Measurements from ENCODE around the gene SNX15.
"Not testable (repeated sequence)": the region's sequence is repeated elsewhere in the genome, so short reads cannot be mapped to it uniquely, and the experiment has no call there.

Gene SNX15

DNA sequence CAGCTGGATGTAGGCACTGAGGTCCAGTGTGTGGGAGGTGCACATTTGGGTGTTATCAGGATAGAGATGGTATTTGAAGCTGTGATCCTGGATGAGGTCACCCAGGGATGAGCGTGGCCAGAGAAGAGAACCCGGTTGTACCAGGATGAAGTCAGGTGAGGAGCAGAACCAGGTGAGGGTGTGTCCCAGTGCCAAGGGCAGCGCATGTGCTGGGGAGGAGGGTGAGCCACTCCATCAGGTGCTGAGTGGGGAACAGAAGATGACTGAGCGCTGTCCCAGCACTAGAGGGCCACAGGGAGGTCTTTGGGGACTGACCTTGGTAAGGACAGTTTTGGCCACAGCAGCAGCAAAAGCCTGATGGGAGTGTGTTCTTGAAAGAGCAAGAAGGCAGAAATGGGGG lies 10.5 kb upstream of the SNX15 start:
- DNase-seq (ENCODE audit: low read depth) = no peak

- DNase-seq (ENCODE audit: low read depth) = no peak
Measured at GRCh38 chr11:65017937-65018336, 9.3 kb upstream of the SNX15 start.

- no peak for DNase-seq (ENCODE audit: low read depth)
Measured at GRCh38 chr11:65019824-65020223, 7.4 kb upstream of the SNX15 start.

GRCh38 chr11:65021003-65021402 lies 6.2 kb upstream of the SNX15 start:
- DNase-seq (ENCODE audit: low read depth) = no peak

DNA sequence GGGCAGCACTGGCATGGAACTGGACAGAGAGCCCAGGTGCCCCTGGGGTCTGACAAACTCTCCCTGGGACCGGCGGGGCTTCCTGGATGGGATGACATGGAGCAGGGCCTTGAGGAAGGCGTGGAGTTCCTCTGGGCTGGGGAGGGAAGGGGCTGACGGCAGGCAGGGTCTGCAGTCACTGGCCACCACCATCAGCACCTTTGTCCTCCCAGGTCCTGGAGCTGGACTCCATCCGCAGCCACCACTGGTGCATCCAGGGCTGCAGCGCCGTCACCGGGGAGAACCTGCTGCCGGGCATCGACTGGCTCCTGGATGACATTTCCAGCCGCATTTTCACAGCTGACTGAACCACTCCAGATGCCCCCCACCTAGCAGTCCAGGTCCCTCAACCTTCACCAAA lies 5.7 kb upstream of the SNX15 start:
- no peak for DNase-seq (ENCODE audit: low read depth)

DNA sequence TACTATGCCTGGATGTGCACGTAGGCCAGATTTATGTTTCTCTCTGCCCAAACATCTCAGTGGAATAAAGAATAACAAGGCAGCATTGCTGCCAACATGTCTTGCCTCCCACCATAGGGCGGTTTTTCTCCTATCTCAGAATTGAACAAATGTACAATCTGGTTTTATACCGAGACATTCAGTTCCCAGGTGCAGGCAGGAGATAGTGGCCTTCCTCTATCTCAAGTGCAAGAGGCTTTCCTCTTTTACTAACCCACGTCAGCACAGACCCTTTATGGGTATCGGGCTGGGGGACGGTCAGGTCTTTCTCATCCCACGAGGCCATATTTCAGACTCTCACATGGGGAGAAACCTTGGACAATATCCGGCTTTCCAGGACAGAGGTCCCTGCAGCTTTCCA lies 3.7 kb upstream of the SNX15 start:
- DNase-seq (ENCODE audit: low read depth) = not testable (repeated sequence)

DNA sequence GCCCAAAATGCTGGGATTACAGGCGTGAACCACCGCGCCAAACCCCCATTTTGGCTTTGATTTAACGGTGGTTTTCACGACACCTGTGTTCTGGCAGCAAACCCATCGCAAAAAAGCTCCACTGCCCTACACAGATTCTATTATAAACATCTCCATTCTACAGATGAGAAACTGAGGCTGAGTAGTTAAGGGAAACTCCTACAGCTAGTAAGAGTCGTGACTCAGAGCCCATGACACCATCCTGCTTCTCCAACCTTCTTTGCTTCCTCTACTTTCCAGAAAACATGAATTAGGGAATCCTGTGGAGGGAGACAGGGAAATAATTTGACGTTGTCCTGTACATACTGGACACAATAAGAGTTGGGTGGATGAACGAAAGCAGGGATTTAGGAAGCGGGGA lies 429 bp upstream of the SNX15 start:
- DNase-seq (ENCODE audit: low read depth) = no peak

GRCh38 chr11:65032216-65032615 lies 5.0 kb downstream of the SNX15 start:
- DNase-seq (ENCODE audit: low read depth) = no peak

DNA sequence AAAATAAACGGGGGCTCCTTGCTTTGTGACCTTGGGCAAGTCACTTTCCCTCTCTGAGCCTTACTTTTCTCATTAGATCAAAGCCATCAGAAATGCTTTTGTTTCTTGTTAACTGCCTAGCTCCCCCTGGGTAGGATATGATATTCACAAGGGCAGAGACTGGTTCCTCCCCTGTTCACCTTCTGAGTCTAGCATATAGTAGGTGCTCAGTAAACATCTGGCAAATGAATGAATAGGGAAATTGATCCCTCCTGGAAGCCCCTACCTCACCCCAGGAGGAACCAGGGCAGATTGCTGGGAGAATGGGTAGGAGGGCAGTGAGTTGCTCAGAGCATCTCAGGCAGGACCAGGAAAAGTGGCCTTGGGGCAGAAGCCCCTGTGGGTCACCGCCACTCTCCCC lies 7.2 kb downstream of the SNX15 start:
- no peak for DNase-seq (ENCODE audit: low read depth)

GRCh38 chr11:65035579-65035978 lies 8.3 kb downstream of the SNX15 start:
- no peak for DNase-seq (ENCODE audit: low read depth)

- DNase-seq (ENCODE audit: low read depth) = no peak
Measured at GRCh38 chr11:65036931-65037330, 9.7 kb downstream of the SNX15 start.

DNA sequence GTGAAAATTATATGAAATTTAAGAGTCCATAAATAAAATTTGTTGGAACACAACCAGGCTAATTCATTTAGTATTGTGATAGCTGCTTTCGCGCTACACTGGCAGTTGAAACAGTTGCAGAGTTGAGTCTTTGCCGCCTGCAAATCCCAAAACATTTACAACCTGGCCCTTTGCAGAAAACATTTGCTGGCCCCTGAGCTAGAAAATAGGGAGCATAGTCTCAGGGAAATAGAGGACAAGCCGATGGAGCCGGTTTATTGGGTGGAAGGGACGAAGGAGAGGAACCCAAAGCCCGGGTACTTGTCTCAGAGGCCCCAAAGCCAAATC lies 13.2 kb downstream of the SNX15 start:
- no peak for DNase-seq (ENCODE audit: low read depth)

- peak; percentile 95 for DNase-seq (ENCODE audit: low read depth)
Measured at GRCh38 chr11:65040847-65041622, 13.8 kb downstream of the SNX15 start, which contains the start of gene SAC3D1. Gene SAC3D1, plus strand, starts transcription at chr11:65041210. Its CDS starts 83 bp downstream, at chr11:65041293.

DNA sequence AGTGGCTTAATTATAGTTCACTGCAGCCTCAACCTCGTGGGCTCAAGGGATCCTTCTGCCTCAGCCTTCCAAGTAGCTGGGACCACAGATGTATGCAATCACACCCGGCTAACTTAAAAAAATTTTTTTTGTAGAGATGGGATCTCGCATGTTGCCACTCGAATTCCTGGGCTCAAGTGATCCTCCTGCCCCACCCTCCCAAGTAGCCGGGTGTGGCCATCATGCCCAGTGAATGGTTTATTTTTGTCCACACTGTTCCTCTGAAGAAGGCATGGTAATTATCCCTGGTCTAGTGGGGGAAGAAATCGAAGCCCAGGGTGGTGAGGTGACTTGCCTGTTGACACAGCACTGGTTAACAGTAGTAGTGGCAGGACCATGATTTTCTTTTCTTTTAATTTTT lies 15.7 kb downstream of the SNX15 start:
- no peak for DNase-seq (ENCODE audit: low read depth)

DNA sequence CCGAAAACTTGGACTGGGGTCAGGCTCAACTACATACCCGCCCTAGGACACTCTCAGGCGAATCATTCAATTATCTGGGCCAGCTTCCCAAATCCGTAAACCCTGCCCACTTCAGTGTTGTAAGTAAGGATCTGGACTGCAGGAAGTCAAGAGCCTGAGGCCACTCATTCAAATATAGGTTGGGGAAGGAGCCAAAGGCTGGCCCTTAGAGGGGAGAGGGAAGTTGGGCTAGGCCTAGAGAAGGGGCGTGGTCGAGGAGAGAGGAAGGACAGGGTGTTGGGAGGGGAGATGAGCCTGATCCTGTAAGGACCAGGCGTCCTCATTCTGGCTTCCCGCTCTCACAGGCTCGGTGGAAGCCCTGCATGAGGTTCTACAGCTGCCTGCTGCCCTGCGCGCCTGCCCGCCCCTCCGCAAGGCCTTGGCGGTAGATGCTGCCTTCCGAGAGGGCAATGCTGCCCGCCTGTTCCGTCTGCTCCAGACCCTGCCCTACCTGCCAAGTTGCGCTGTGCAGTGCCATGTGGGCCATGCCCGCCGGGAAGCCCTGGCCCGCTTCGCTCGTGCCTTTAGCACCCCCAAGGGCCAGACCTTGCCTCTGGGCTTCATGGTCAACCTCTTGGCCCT lies 16.8 kb downstream of the SNX15 start:
- peak; percentile 30 for DNase-seq (ENCODE audit: low read depth)

DNA sequence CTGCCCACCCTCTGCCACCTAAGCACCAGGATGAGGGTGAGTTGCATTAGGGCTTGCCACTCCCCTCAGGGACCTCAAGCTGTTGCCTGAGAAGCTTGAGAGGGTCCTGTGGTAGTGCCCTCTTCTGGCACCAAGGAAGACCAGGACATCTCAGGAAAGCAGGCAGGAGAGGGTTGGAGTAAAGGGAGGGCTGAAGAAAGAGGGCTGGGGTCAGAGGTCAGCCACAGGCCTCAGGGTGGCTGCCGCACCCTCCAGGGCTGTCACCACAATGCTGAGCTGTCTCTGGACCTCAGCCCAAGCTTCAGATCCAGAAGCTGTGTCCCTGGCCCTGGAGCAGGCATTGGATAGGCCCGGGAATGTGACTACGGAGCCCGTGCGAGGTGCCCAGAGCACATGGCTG lies 17.8 kb downstream of the SNX15 start:
- no peak for DNase-seq (ENCODE audit: low read depth)

GRCh38 chr11:65045728-65046127 lies 18.5 kb downstream of the SNX15 start:
- DNase-seq (ENCODE audit: low read depth) = no peak

DNA sequence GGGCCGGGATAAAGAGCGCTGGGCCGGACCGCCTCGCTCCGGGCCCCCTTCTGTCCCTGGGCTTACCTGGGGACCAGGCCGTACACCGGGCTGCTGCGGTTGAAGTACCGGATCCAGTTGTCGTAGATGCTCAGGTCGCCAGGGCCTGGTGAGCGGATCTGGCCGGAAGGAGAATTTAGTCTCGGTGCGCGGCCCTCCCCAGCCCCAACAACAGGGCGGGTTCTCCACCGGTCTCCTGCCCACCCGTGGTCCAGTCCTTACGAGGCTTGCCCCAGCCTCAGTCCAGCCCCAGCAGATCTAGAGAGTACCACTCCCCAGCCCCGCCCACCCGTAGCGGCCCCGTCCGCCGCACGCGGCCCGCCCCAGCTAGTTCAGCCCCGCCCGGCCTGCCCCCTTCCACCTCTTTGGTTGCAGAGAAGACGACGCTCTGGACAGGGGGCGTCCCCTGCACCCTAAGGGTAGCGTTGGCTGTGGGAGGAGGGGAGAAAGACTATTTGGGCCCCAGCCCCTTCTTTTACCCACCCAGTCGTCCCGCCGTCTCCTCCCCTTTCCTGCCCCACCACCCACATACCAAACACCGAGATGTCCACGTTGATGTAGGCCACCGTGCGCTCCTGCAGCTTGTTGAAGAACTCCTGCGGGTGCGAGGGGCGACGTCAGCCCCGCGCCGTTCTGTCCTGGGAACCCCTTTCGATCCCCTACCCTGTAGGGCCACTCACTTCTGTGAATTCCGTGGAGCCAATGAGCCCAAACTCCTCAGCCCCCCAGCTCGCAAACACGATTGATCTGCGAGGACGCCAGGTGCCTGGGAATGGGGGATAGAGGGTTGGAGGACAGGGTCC lies 20.6 kb downstream of the SNX15 start:
- no peak for DNase-seq (ENCODE audit: low read depth)

DNA sequence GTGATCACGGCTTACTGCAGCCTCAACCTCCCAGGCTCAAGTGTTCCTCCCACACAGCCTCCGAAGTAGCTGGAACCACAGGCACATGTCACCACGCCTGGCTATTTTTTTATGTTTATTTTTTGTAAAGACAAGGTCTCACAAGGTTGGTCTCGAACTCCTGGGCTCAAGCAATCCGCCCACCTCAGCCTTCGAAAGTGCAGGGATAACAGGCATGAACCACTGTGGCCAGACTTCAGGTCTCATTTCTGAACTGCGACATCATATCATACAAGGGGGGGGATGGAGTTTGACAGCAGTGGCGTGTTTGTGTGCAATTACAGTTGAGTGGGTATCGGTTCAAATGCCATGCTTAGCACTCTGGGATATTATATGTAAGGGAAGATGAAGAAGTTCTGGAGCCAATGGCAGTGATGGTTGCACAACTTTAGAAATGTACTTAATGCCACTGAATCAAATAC lies 24.2 kb downstream of the SNX15 start:
- DNase-seq (ENCODE audit: low read depth) = no peak

DNA sequence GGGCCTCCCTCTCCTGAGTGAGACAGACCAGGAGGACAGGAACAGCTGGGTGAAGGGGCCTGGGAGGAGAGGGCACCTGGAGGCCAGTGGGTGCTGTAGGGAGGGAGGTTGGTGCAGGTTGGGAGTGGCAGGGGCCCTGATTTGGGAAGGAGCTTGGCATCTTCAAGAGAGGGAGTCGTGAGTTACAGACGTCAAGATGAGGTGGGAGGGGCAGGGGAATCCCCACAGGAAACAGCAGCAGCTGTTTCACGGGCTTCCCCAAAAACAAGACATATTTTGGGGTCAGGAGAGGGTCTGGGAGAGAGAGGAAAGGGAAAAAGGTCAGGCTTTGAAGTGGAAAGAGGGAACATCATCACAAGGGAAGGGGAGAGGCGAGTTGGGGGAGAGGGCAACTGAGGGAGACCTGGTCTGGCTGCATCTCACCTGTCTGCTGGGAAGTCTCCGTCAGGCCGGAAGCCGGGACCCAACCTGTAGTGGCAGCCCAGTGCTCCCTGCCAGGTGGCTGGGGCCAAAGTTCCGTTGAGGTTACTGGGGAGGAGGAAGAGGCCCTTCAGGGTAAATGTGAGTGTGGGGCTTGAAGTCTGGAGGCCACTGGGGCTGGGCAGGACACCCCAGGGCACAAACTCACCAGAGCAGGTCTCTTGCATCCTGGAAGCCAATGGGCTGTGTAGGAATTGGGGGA lies 26.7 kb downstream of the SNX15 start:
- no peak for DNase-seq (ENCODE audit: low read depth)

DNA sequence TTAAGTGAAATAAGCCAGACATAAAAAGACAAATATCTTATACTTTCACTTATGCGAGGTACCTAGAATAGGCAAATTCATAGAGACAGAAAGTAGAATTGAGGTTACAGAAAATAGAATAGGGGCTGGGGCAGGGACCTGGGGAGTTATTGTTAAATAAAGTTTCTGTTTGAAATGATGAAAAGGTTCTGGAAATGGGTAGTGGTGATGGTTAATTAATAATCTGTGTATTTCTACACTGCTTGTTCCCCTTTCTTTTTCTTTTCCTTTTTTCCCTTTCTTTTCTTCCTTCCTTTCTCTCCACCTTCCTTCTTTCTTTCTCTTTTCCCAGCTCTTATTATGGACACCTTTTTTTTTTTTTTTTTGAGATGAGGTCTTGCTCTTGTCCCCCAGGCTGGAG lies 28.3 kb downstream of the SNX15 start:
- no peak for DNase-seq (ENCODE audit: low read depth)

GRCh38 chr11:65056999-65057398 lies 29.8 kb downstream of the SNX15 start:
- no peak for DNase-seq (ENCODE audit: low read depth)
